ENCODE measurements around the gene COPG2. TPM values are rescaled to one million over a fixed set of nuclear protein-coding genes. Genes with fewer than 3 reads are reported as not detected.
"Not testable (repeated sequence)": the region's sequence is repeated elsewhere in the genome, so short reads cannot be mapped to it uniquely, and the experiment has no call there.

Gene COPG2
- total and polyA plus RNA-seq, 5 donors, result 9.4 to 18.1 (median 15.0) TPM

GRCh38 chr7:130566168-130566897 is 102.2 kb downstream of the COPG2 start:
- Histone ChIP-seq H3K9me3 (ENCODE audit: control insufficient read depth, low read length) (no peaks in the 10 kb centered on the region), H3K4me1 (ENCODE audit: control insufficient read depth, insufficient read depth, low read length) (peaks cover 2% of the 10 kb centered on the region), H3K27me3 (ENCODE audit: control insufficient read depth, insufficient read depth) (no peaks in the 10 kb centered on the region), H3K4me3 (ENCODE audit: low read length) (no peak overlapping the region), H3K27ac (ENCODE audit: low read length) (peak overlapping the region; percentile 97)
- intact Hi-C loops (cut with DNase I), result no loop called here
- DNase-seq, result peak; percentile 86 to 92 (median 90)
- ATAC-seq, result peak; percentile 99
- 35% methylated on average over 9 of the region's 9 CpGs for WGBS

GRCh38 chr7:130560972-130561371 is 107.6 kb downstream of the COPG2 start:
- no peak for ATAC-seq
- 58% methylated on average over 1 of the region's 1 CpG for WGBS
- Histone ChIP-seq H3K27ac (ENCODE audit: low read length) (no peak overlapping the region), H3K4me3 (ENCODE audit: low read length) (no peak overlapping the region), H3K27me3 (ENCODE audit: control insufficient read depth, insufficient read depth) (no peaks in the 10 kb centered on the region), H3K9me3 (ENCODE audit: control insufficient read depth, low read length) (no peaks in the 10 kb centered on the region), H3K4me1 (ENCODE audit: control insufficient read depth, insufficient read depth, low read length) (peaks cover 2% of the 10 kb centered on the region)
- intact Hi-C loops (cut with DNase I), result no loop called here
- no peak for DNase-seq

- Histone ChIP-seq H3K27ac (ENCODE audit: low read length) (no peak overlapping the region), H3K27me3 (ENCODE audit: control insufficient read depth, insufficient read depth) (no peaks in the 10 kb centered on the region), H3K4me3 (ENCODE audit: low read length) (no peak overlapping the region), H3K9me3 (ENCODE audit: control insufficient read depth, low read length) (no peaks in the 10 kb centered on the region), H3K4me1 (ENCODE audit: control insufficient read depth, insufficient read depth, low read length) (no peaks in the 10 kb centered on the region)
- 87% methylated on average over 2 of the region's 2 CpGs for WGBS
- ATAC-seq, result peak in 1 of 2 donors; percentile 67
- intact Hi-C loops (cut with DNase I), result no loop called here
- peak in 1 of 3 donors; percentile 27 for DNase-seq
These were observed 109.4 kb downstream of the COPG2 start for GRCh38 chr7:130559184-130559583.

GRCh38 chr7:130554481-130554880 is 114.1 kb downstream of the COPG2 start:
- DNase-seq, result no peak
- Histone ChIP-seq H3K4me3 (ENCODE audit: low read length) (no peak overlapping the region), H3K27me3 (ENCODE audit: control insufficient read depth, insufficient read depth) (no peaks in the 10 kb centered on the region), H3K27ac (ENCODE audit: low read length) (no peak overlapping the region), H3K4me1 (ENCODE audit: control insufficient read depth, insufficient read depth, low read length) (no peaks in the 10 kb centered on the region), H3K9me3 (ENCODE audit: control insufficient read depth, low read length) (no peaks in the 10 kb centered on the region)
- intact Hi-C loops (cut with DNase I), result no loop called here
- no peak for ATAC-seq
- 74% methylated on average over 3 of the region's 3 CpGs for WGBS

- WGBS, result 77% methylated on average over 3 of the region's 3 CpGs
- ATAC-seq, result no peak
- intact Hi-C loops (cut with DNase I), result no loop called here
These were observed 115.0 kb downstream of the COPG2 start for GRCh38 chr7:130553398-130554029.

GRCh38 chr7:130544356-130544755 is 124.2 kb downstream of the COPG2 start:
- no peaks in the 10 kb centered on the region for H3K4me1 ChIP-seq (ENCODE audit: control insufficient read depth, insufficient read depth, low read length)
- 98% methylated on average over 1 of the region's 1 CpG for WGBS
- H3K27me3 ChIP-seq (ENCODE audit: control insufficient read depth, insufficient read depth), result no peaks in the 10 kb centered on the region
- no peak for ATAC-seq
- no peaks in the 10 kb centered on the region for H3K9me3 ChIP-seq (ENCODE audit: control insufficient read depth, low read length)
- no peak overlapping the region for H3K4me3 ChIP-seq (ENCODE audit: low read length)
- intact Hi-C loops (cut with DNase I), result no loop called here
- no peak overlapping the region for H3K27ac ChIP-seq (ENCODE audit: low read length)
- DNase-seq, result no peak

More at GRCh38 chr7:130553398-130554029, 115.0 kb downstream of the COPG2 start:
- no peaks in the 10 kb centered on the region for H3K27me3 ChIP-seq (ENCODE audit: control insufficient read depth, insufficient read depth)
- H3K9me3 ChIP-seq (ENCODE audit: control insufficient read depth, low read length), result no peaks in the 10 kb centered on the region
- no peak for DNase-seq
- no peaks in the 10 kb centered on the region for H3K4me1 ChIP-seq (ENCODE audit: control insufficient read depth, insufficient read depth, low read length)
- H3K4me3 ChIP-seq (ENCODE audit: low read length), result no peak overlapping the region
- no peak overlapping the region for H3K27ac ChIP-seq (ENCODE audit: low read length)

- H3K27ac ChIP-seq (ENCODE audit: low read length), result no peak overlapping the region
- H3K4me1 ChIP-seq (ENCODE audit: control insufficient read depth, insufficient read depth, low read length), result no peaks in the 10 kb centered on the region
- ATAC-seq (no peak), DNase-seq (no peak)
- intact Hi-C loops (cut with DNase I), result no loop called here
- 90% methylated on average over 2 of the region's 2 CpGs for WGBS
- no peaks in the 10 kb centered on the region for H3K27me3 ChIP-seq (ENCODE audit: control insufficient read depth, insufficient read depth)
- H3K9me3 ChIP-seq (ENCODE audit: control insufficient read depth, low read length), result no peaks in the 10 kb centered on the region
- no peak overlapping the region for H3K4me3 ChIP-seq (ENCODE audit: low read length)
These were observed 125.0 kb downstream of the COPG2 start for GRCh38 chr7:130543487-130544010.

- H3K9me3 ChIP-seq (ENCODE audit: control insufficient read depth, low read length); H3K4me1 ChIP-seq (ENCODE audit: control insufficient read depth, insufficient read depth, low read length); H3K4me3 ChIP-seq (ENCODE audit: low read length); H3K27ac ChIP-seq (ENCODE audit: low read length); H3K27me3 ChIP-seq (ENCODE audit: control insufficient read depth, insufficient read depth); ATAC-seq; DNase-seq; intact Hi-C loops (cut with DNase I): not testable (repeated sequence)
- WGBS, result 81% methylated on average over 4 of the region's 4 CpGs
These were observed 126.3 kb downstream of the COPG2 start for GRCh38 chr7:130542297-130542696.

- H3K4me3 ChIP-seq (ENCODE audit: low read length); H3K4me1 ChIP-seq (ENCODE audit: control insufficient read depth, insufficient read depth, low read length); DNase-seq; ATAC-seq; H3K27ac ChIP-seq (ENCODE audit: low read length); H3K9me3 ChIP-seq (ENCODE audit: control insufficient read depth, low read length); H3K27me3 ChIP-seq (ENCODE audit: control insufficient read depth, insufficient read depth); intact Hi-C loops (cut with DNase I): not testable (repeated sequence)
- 91% methylated on average over 7 of the region's 7 CpGs for WGBS
These were observed 127.3 kb downstream of the COPG2 start for GRCh38 chr7:130541287-130541686.

- H3K4me3 ChIP-seq (ENCODE audit: low read length); intact Hi-C loops (cut with DNase I); DNase-seq; H3K27me3 ChIP-seq (ENCODE audit: control insufficient read depth, insufficient read depth); H3K4me1 ChIP-seq (ENCODE audit: control insufficient read depth, insufficient read depth, low read length); H3K27ac ChIP-seq (ENCODE audit: low read length); H3K9me3 ChIP-seq (ENCODE audit: control insufficient read depth, low read length); ATAC-seq: not testable (repeated sequence)
- WGBS, result 89% methylated on average over 6 of the region's 6 CpGs
These were observed 130.7 kb downstream of the COPG2 start for GRCh38 chr7:130537894-130538293.

- H3K27ac ChIP-seq (ENCODE audit: low read length), result no peak overlapping the region
- H3K27me3 ChIP-seq (ENCODE audit: control insufficient read depth, insufficient read depth), result no peaks in the 10 kb centered on the region
- intact Hi-C loops (cut with DNase I), result no loop called here
- DNase-seq, result no peak
- WGBS, result 94% methylated on average over 2 of the region's 2 CpGs
- H3K9me3 ChIP-seq (ENCODE audit: control insufficient read depth, low read length), result no peaks in the 10 kb centered on the region
- no peak overlapping the region for H3K4me3 ChIP-seq (ENCODE audit: low read length)
- ATAC-seq, result no peak
- H3K4me1 ChIP-seq (ENCODE audit: control insufficient read depth, insufficient read depth, low read length), result no peaks in the 10 kb centered on the region
These were observed 139.1 kb downstream of the COPG2 start for GRCh38 chr7:130529417-130529816.

Measured in right cardiac atrium (tissue), 5 donors.